Measurements from ENCODE around the gene LTBP3.

LTBP3 gene

DNA sequence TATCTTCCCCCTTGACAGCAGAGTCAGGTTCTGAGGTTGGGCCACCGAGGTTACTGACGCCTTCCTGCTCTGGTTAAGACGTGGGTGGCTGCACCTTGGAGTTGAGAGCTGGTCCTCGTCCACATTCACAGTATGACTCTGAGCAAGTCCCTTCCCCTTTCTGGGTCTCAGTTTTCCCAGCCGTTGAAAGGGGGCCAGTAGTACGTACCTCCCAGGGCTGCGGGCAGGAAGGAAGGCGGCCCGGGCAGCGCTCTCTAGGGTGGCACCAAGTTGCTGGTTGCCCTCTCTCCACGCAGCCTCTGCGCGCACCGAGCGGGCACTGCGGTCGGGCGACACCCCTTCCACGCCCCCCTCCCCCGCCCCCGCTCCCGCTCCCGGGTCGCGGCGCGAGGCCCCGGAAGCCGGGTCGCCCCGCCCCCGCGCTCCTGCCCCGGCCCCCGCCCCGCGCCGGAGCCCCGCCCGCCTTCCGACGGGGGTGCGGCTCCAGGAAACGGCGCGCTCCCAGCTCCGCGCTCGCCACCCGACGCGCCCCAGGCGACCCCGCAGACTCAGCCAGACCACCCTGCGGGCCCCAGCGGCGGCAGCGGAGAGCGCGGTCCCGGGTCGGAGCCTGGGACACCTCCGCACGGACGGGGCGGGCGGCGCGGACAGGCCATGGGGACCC lies 17.5 kb upstream of the LTBP3 start, which contains the start of gene EHBP1L1 (continued):
- peak; percentile 29; the same call in 1 of the 2 replicates for TF ChIP-seq GLIS1 (tag by site-specific recombination; IDR thresholded peaks at IDR 0.05)
- TF ChIP-seq ZEB2 (tag by site-specific recombination; IDR thresholded peaks at IDR 0.05) = no peak
- TF ChIP-seq HOXA7 (CRISPR knock-in tag; IDR thresholded peaks at IDR 0.05; ENCODE audit: borderline replicate concordance) = no peak
- TF ChIP-seq, protein P1, sequence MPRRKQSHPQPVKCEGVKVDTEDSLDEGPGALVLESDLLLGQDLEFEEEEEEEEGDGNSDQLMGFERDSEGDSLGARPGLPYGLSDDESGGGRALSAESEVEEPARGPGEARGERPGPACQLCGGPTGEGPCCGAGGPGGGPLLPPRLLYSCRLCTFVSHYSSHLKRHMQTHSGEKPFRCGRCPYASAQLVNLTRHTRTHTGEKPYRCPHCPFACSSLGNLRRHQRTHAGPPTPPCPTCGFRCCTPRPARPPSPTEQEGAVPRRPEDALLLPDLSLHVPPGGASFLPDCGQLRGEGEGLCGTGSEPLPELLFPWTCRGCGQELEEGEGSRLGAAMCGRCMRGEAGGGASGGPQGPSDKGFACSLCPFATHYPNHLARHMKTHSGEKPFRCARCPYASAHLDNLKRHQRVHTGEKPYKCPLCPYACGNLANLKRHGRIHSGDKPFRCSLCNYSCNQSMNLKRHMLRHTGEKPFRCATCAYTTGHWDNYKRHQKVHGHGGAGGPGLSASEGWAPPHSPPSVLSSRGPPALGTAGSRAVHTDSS (tag by site-specific recombination; IDR thresholded peaks at IDR 0.05) = no peak
- TF ChIP-seq KLF1 (tag by site-specific recombination; IDR thresholded peaks at IDR 0.05) = peak; percentile 48
- TF ChIP-seq ZNF473 (tag by site-specific recombination; IDR thresholded peaks at IDR 0.05) = no peak
- TF ChIP-seq, protein P2, sequence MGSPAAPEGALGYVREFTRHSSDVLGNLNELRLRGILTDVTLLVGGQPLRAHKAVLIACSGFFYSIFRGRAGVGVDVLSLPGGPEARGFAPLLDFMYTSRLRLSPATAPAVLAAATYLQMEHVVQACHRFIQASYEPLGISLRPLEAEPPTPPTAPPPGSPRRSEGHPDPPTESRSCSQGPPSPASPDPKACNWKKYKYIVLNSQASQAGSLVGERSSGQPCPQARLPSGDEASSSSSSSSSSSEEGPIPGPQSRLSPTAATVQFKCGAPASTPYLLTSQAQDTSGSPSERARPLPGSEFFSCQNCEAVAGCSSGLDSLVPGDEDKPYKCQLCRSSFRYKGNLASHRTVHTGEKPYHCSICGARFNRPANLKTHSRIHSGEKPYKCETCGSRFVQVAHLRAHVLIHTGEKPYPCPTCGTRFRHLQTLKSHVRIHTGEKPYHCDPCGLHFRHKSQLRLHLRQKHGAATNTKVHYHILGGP (tag by site-specific recombination; IDR thresholded peaks at IDR 0.05) = no peak
- 0 out of 2 replicates have a peak, but pooled peaks have one; percentile 11 for TF ChIP-seq SP2 (tag by site-specific recombination; IDR thresholded peaks at IDR 0.05)
- TF ChIP-seq, protein P3, sequence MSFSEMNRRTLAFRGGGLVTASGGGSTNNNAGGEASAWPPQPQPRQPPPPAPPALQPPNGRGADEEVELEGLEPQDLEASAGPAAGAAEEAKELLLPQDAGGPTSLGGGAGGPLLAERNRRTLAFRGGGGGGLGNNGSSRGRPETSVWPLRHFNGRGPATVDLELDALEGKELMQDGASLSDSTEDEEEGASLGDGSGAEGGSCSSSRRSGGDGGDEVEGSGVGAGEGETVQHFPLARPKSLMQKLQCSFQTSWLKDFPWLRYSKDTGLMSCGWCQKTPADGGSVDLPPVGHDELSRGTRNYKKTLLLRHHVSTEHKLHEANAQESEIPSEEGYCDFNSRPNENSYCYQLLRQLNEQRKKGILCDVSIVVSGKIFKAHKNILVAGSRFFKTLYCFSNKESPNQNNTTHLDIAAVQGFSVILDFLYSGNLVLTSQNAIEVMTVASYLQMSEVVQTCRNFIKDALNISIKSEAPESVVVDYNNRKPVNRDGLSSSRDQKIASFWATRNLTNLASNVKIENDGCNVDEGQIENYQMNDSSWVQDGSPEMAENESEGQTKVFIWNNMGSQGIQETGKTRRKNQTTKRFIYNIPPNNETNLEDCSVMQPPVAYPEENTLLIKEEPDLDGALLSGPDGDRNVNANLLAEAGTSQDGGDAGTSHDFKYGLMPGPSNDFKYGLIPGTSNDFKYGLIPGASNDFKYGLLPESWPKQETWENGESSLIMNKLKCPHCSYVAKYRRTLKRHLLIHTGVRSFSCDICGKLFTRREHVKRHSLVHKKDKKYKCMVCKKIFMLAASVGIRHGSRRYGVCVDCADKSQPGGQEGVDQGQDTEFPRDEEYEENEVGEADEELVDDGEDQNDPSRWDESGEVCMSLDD (tag by site-specific recombination; IDR thresholded peaks at IDR 0.05) = no peak
- no peak for TF ChIP-seq ZNF521 (tag by site-specific recombination; IDR thresholded peaks at IDR 0.05)
- TF ChIP-seq SP7 (tag by site-specific recombination; IDR thresholded peaks at IDR 0.05) = no peak
- TF ChIP-seq ZNF133 (tag by site-specific recombination; IDR thresholded peaks at IDR 0.05) = no peak
- no peak for TF ChIP-seq HOXD13 (CRISPR knock-in tag; IDR thresholded peaks at IDR 0.05; ENCODE audit: borderline replicate concordance)
- TF ChIP-seq ZNF670 (tag by site-specific recombination; IDR thresholded peaks at IDR 0.05; ENCODE audit: low read depth) = no peak
- TF ChIP-seq ZNF48 (tag by site-specific recombination; IDR thresholded peaks at IDR 0.05) = no peak
- TF ChIP-seq, protein P4, sequence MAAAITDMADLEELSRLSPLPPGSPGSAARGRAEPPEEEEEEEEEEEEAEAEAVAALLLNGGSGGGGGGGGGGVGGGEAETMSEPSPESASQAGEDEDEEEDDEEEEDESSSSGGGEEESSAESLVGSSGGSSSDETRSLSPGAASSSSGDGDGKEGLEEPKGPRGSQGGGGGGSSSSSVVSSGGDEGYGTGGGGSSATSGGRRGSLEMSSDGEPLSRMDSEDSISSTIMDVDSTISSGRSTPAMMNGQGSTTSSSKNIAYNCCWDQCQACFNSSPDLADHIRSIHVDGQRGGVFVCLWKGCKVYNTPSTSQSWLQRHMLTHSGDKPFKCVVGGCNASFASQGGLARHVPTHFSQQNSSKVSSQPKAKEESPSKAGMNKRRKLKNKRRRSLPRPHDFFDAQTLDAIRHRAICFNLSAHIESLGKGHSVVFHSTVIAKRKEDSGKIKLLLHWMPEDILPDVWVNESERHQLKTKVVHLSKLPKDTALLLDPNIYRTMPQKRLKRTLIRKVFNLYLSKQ (tag by site-specific recombination; IDR thresholded peaks at IDR 0.05; ENCODE audit: borderline replicate concordance) = no peak
- TF ChIP-seq MEIS1 (CRISPR knock-in tag; IDR thresholded peaks at IDR 0.05; ENCODE audit: borderline replicate concordance) = no peak
- no peak for TF ChIP-seq ZNF112 (tag by site-specific recombination; IDR thresholded peaks at IDR 0.05)
- TF ChIP-seq ZNF221 (tag by site-specific recombination; IDR thresholded peaks at IDR 0.05; ENCODE audit: borderline replicate concordance) = no peak
- no peak for TF ChIP-seq ZNF239 (tag by site-specific recombination; IDR thresholded peaks at IDR 0.05)
- TF ChIP-seq BCL11A (tag by site-specific recombination; IDR thresholded peaks at IDR 0.05; ENCODE audit: low read depth) = no peak
- TF ChIP-seq SCRT1 (tag by site-specific recombination; IDR thresholded peaks at IDR 0.05; ENCODE audit: borderline replicate concordance) = no peak
- TF ChIP-seq ZFP69B (tag by site-specific recombination; IDR thresholded peaks at IDR 0.05) = no peak
- no peak for TF ChIP-seq ZNF155 (tag by site-specific recombination; IDR thresholded peaks at IDR 0.05)
- no peak for TF ChIP-seq ZNF791 (tag by site-specific recombination; IDR thresholded peaks at IDR 0.05)
- TF ChIP-seq, protein P5, sequence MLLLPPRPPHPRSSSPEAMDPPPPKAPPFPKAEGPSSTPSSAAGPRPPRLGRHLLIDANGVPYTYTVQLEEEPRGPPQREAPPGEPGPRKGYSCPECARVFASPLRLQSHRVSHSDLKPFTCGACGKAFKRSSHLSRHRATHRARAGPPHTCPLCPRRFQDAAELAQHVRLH (tag by site-specific recombination; IDR thresholded peaks at IDR 0.05) = no peak
- no peak for TF ChIP-seq BCL11B (tag by site-specific recombination; IDR thresholded peaks at IDR 0.05; ENCODE audit: low read depth)
- no peak for TF ChIP-seq ZNF37A (tag by site-specific recombination; IDR thresholded peaks at IDR 0.05)
- peak; percentile 61 for TF ChIP-seq KLF9 (tag by site-specific recombination; IDR thresholded peaks at IDR 0.05; ENCODE audit: low read depth)
- no peak for TF ChIP-seq ZNF19 (tag by site-specific recombination; IDR thresholded peaks at IDR 0.05; ENCODE audit: low read depth)
- peak; percentile 34; the same call in 1 of the 2 replicates for TF ChIP-seq SP3 (tag by site-specific recombination; IDR thresholded peaks at IDR 0.05)
- TF ChIP-seq ZNF292 (tag by site-specific recombination; IDR thresholded peaks at IDR 0.05; ENCODE audit: borderline replicate concordance, low read depth) = no peak
- no peak for TF ChIP-seq ZNF792 (tag by site-specific recombination; IDR thresholded peaks at IDR 0.05)
- no peak for TF ChIP-seq ZNF610 (tag by site-specific recombination; IDR thresholded peaks at IDR 0.05; ENCODE audit: borderline replicate concordance)
- TF ChIP-seq ZNF138 (tag by site-specific recombination; IDR thresholded peaks at IDR 0.05; ENCODE audit: borderline replicate concordance) = no peak
- TF ChIP-seq KLF10 (tag by site-specific recombination; IDR thresholded peaks at IDR 0.05) = peak; percentile 80

Data from HEK293 (cell line).